RWPE2 (cell line): ENCODE results near the gene TSPAN17.
"Not testable (repeated sequence)": the region's sequence is repeated elsewhere in the genome, so short reads cannot be mapped to it uniquely, and the experiment has no call there.

Experiments used
- ATAC-seq: fragments of 200-7000 bp; cut with Tn5 transposase; 3 replicates; pipeline ENCODE4 v1.9.1; 2021; ENCODE audit warnings: low read depth
- DNase-seq: peaks from one replicate; pipeline ENCODE4 v3.0.0-alpha.2; 2020; ENCODE audit warnings: low spot score
- H3K27ac ChIP-seq: fragments of 450-650 bp; 2 replicates; pipeline ENCODE4 v1.5.1; 2017; ENCODE audit warnings: mild to moderate bottlenecking; ENCODE audit not compliant: poor library complexity, severe bottlenecking
- H3K27me3 ChIP-seq: fragments of 250-450 bp; sonication (Bioruptor Pico); 2 replicates; pipeline ENCODE4 v1.5.1; 2021; ENCODE audit warnings: mild to moderate bottlenecking, moderate library complexity; ENCODE audit not compliant: insufficient read depth, poor library complexity, severe bottlenecking
- H3K36me3 ChIP-seq: fragments of 250-450 bp; sonication (Bioruptor Pico); 2 replicates; pipeline ENCODE4 v1.5.1; 2020; ENCODE audit warnings: low read depth, mild to moderate bottlenecking, moderate library complexity
- H3K4me1 ChIP-seq: fragments of 250-450 bp; sonication (Bioruptor Pico); 2 replicates; pipeline ENCODE4 v1.5.1; 2021; ENCODE audit warnings: mild to moderate bottlenecking, moderate library complexity; ENCODE audit not compliant: insufficient read depth, poor library complexity, severe bottlenecking
- H3K4me3 ChIP-seq: fragments of 250-450 bp; sonication (Bioruptor Pico); 2 replicates; pipeline ENCODE4 v1.5.1; 2021; ENCODE audit warnings: mild to moderate bottlenecking, moderate library complexity; ENCODE audit not compliant: severe bottlenecking
- H3K9me3 ChIP-seq: fragments of 250-450 bp; sonication (Bioruptor Pico); 2 replicates; pipeline ENCODE4 v1.5.1; 2021; ENCODE audit warnings: mild to moderate bottlenecking, moderate library complexity; ENCODE audit not compliant: severe bottlenecking
- TF ChIP-seq, protein P1 (sequence below): fragments of 450-650 bp; IDR thresholded peaks from one replicate; pipeline ENCODE4 v1.5.1; 2017; ENCODE audit warnings: mild to moderate bottlenecking, moderate library complexity; ENCODE audit not compliant: poor library complexity, severe bottlenecking

The TSPAN17 gene, protein sequence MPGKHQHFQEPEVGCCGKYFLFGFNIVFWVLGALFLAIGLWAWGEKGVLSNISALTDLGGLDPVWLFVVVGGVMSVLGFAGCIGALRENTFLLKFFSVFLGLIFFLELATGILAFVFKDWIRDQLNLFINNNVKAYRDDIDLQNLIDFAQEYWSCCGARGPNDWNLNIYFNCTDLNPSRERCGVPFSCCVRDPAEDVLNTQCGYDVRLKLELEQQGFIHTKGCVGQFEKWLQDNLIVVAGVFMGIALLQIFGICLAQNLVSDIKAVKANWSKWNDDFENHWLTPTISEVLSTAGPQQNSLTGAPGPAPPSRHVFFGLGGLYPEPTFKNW

DNA sequence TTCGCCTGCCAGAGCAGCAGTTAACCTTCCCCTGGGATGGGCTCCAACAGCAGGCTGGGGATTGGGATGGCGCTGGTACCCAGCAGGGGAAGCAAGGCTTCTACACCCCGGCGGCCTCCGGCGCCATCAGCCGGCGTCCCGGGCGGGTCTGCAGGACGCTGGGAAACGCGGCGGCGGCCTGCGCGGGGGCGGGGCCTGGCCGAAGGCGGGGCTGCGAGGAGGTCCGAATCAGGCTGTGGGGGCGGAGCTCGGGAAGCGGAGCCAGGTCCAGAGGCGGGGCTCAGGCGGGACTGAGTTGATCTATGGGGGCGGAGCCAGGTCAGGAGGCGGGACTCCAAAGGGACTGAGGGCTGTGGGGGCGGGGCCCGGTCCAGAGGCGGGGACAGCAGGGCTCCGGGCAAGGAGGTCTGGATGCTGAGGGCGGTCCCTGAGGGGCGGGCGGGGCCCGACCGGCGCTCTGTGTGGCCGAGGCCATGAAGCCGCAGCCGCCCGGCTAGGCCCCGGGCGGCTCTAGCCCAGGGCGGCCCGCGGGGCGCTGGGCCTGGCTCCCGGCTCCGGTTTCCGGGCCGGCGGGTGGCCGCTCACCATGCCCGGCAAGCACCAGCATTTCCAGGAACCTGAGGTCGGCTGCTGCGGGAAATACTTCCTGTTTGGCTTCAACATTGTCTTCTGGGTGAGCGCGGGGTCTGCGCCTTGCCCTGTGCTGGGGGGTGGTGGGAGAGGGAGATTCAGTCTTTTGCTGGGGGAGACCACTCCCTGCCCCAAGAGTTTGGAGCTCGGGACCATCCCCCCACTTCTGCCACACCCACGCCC, at the start of gene TSPAN17:
TSPAN17 (plus strand) TSS at position 455 of the 813 bp plus-strand sequence; CDS start at position 587, 132 bp downstream.
- H3K27me3 ChIP-seq: no peaks in the 10 kb centered on the region
- no peaks in the 10 kb centered on the region for H3K4me1 ChIP-seq
- ATAC-seq: peak; percentile 90
- peak; percentile 100 for DNase-seq
- peak within 1 kb of the TSS; percentile 19 for H3K27ac ChIP-seq
- no peaks in the 10 kb centered on the region for H3K36me3 ChIP-seq
- H3K4me3 ChIP-seq: peak within 1 kb of the TSS; percentile 51
- TF ChIP-seq, protein P1, sequence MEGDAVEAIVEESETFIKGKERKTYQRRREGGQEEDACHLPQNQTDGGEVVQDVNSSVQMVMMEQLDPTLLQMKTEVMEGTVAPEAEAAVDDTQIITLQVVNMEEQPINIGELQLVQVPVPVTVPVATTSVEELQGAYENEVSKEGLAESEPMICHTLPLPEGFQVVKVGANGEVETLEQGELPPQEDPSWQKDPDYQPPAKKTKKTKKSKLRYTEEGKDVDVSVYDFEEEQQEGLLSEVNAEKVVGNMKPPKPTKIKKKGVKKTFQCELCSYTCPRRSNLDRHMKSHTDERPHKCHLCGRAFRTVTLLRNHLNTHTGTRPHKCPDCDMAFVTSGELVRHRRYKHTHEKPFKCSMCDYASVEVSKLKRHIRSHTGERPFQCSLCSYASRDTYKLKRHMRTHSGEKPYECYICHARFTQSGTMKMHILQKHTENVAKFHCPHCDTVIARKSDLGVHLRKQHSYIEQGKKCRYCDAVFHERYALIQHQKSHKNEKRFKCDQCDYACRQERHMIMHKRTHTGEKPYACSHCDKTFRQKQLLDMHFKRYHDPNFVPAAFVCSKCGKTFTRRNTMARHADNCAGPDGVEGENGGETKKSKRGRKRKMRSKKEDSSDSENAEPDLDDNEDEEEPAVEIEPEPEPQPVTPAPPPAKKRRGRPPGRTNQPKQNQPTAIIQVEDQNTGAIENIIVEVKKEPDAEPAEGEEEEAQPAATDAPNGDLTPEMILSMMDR: peak; percentile 52
- H3K9me3 ChIP-seq: no peaks in the 10 kb centered on the region

DNA sequence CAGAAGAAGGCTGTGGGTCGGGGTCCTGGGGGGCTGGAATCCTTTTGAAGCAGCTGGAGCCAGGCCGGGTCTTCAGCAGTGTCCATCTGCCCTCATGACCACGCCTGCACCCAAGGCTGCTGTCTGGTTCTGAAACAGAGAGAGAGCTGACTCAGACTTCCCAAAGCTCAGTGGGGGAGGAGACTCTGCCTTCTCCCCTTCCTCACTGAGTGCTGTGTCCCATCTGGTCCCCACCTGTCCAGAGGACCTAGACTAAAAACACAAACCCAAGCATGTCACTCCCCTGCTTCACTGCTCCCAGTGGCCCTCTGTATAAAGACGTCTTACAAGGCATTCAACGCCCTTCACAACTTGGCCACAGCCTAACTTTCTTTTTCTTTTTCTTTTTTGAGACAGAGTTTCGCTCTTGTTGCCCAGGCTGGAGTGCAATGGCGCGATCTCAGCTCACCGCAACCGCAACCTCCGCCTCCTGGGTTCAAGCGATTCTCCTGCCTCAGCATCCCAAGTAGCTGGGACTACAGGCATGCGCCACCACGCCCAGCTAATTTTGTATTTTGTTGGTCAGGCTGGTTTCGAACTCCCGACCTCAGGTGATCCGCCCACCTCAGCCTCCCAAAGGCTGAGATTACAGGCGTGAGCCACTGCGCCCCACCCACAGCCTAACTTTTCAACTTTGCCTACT, 47.4 kb upstream of the TSPAN17 start:
- not testable (repeated sequence) for H3K4me3 ChIP-seq, H3K27ac ChIP-seq, H3K9me3 ChIP-seq, H3K36me3 ChIP-seq, H3K4me1 ChIP-seq, H3K27me3 ChIP-seq, ATAC-seq
- peak; percentile 67 for DNase-seq

DNA sequence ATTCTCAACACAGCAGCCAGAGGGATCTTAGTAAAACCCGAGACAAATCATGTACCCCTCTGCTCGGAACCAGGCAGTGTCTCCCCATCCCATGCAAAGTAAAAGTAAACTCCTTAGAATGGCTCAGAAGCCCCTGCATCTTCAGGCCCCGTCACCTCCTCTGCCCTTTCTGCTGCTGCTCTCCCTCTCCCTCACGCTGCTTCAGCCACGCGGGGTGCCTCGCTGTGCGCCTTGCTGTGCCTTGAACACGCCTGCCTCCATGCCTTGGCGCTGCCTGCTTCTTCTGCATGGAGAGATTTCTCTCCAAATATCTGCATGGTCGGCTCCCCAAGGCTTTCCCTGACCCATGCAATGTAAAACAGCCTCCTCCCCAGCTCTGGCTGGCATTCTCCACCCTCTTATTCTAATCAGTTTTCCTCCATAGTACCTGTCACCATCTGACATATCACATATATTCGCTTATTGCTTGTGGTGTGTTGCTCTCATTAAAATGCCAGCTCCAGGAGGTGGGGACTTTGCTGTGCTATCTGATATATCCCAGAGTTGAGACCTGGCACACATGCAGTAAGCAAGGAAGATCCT, 45.3 kb upstream of the TSPAN17 start:
- TF ChIP-seq, protein P1: no peak
- Histone ChIP-seq H3K9me3 (no peaks in the 10 kb centered on the region), H3K27me3 (no peaks in the 10 kb centered on the region), H3K4me3 (no peak overlapping the region), H3K4me1 (no peaks in the 10 kb centered on the region), H3K27ac (no peak overlapping the region), H3K36me3 (no peaks in the 10 kb centered on the region)
- DNase-seq (no peak), ATAC-seq (no peak)

DNA sequence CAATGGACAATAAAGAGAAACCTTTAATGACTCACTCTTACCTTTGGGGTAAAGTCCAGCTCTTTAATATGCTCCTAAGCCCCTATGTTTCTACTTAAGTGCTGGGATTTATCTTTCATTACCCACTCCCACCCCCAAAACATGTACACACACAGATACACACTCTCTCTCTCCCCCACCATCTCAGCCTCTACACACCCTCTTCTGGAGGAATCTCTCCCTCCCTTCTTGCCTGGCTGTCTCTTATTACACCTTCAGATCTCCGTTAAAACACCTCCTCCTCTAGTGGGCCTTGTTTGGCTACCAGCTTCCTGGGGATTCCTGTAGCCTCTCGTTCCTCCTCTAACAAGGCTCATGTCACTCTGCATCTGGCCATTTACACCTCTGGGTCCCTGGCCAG, 44.2 kb upstream of the TSPAN17 start:
- H3K9me3 ChIP-seq: no peaks in the 10 kb centered on the region
- H3K4me1 ChIP-seq: no peaks in the 10 kb centered on the region
- H3K36me3 ChIP-seq: no peaks in the 10 kb centered on the region
- TF ChIP-seq, protein P1: no peak
- ATAC-seq (no peak), DNase-seq (no peak)
- no peak overlapping the region for H3K27ac ChIP-seq
- H3K27me3 ChIP-seq: no peaks in the 10 kb centered on the region
- no peak overlapping the region for H3K4me3 ChIP-seq

DNA sequence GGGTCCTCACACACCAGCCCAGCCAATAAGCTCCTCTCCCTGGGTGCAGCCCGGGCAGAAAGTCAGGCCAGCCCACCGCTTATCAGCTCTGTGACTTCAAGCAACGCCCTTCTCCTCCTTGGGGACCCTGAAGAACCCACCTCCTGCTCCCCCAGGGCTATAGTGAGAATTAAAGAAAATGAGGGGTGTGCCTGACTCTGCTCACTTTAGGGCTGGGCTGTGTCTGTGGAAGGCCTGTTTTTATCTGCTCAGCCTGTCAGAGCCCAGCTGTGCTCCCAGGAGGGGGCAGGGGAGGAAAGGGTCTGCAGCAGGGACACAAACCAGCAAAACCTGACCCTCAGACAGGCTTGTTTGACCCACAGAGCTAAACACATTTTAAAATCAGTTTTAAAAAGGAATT, 41.3 kb upstream of the TSPAN17 start:
- TF ChIP-seq, protein P1: no peak

More for the DNA sequence above, 41.3 kb upstream of the TSPAN17 start:
- Histone ChIP-seq H3K36me3 (no peaks in the 10 kb centered on the region), H3K27me3 (peaks cover 3% of the 10 kb centered on the region), H3K9me3 (no peaks in the 10 kb centered on the region), H3K4me3 (no peak overlapping the region), H3K27ac (no peak overlapping the region), H3K4me1 (no peaks in the 10 kb centered on the region)
- DNase-seq: no peak
- ATAC-seq: no peak
